ENCODE data around the gene RNF8. TPM values are rescaled to one million over a fixed set of nuclear protein-coding genes. Genes with fewer than 3 reads are reported as not detected.
"Not testable (repeated sequence)": the region's sequence is repeated elsewhere in the genome, so short reads cannot be mapped to it uniquely, and the experiment has no call there.

Gene RNF8
- total and polyA plus RNA-seq, 2 donors, result 12.5 to 16.9 TPM

DNA sequence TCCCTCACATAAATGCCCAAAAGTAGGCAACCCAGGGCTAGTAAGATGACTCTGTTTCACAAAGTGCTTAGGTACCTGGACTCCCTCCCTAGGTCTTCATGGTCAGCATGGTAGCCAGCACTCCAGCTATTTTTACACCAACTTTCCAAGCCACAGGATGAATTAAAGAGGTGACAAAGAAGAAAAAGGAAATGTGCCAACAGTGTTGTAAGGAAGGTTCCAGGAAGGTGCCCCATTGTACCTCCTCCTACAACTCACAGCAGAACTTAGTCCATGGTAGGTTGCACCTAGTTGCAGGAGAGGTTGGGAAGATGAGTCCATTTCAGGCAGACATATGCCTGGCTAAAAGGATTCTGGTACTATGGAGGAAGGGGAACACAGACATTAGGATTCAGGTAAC lies 19.7 kb upstream of the RNF8 start:
- H3K36me3 ChIP-seq (ENCODE audit: control insufficient read depth in 2 of 2, insufficient read depth in 2 of 2, low read length in 1 of 2), result peaks cover 27 to 36% of the 10 kb centered on the region in 2 donors
- H3K4me3 ChIP-seq (ENCODE audit: low read length in 2 of 2), result no peak overlapping the region
- no peaks in the 10 kb centered on the region for H3K27me3 ChIP-seq (ENCODE audit: control insufficient read depth in 2 of 2, insufficient read depth in 1 of 2, low read length in 1 of 2)
- H3K9me3 ChIP-seq (ENCODE audit: control insufficient read depth in 2 of 2, insufficient read depth in 1 of 2, low read length in 1 of 2), result no peaks in the 10 kb centered on the region
- no peaks in the 10 kb centered on the region for H3K4me1 ChIP-seq (ENCODE audit: control insufficient read depth in 2 of 2, insufficient read depth in 2 of 2, low read length in 2 of 2)
- no peak for DNase-seq (ENCODE audit: low read depth in 6 of 9, low spot score in 9 of 9)
- H3K27ac ChIP-seq (ENCODE audit: low read depth in 1 of 2, low read length in 1 of 2), result no peak overlapping the region

DNA sequence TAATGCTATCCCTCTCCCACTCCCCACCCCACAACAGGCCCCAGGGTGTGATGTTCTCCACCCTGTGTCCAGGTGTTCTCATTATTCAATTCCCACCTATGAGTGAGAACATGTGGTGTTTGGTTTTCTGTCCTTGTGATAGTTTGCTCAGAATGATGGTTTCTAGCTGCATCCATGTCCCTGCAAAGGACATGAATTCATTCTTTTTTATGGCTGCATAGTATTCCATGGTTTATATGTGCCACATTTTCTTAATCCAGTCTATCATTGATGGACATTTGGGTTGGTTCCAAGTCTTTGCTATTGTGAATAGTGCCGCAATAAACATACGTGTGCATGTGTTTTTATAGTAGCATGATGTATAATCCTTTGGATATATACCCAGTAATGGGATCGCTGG lies 15.5 kb upstream of the RNF8 start:
- not testable (repeated sequence) for H3K27me3 ChIP-seq (ENCODE audit: control insufficient read depth in 2 of 2, insufficient read depth in 1 of 2, low read length in 1 of 2); H3K9me3 ChIP-seq (ENCODE audit: control insufficient read depth in 2 of 2, insufficient read depth in 1 of 2, low read length in 1 of 2); H3K27ac ChIP-seq (ENCODE audit: low read depth in 1 of 2, low read length in 1 of 2); H3K4me3 ChIP-seq (ENCODE audit: low read length in 2 of 2); DNase-seq (ENCODE audit: low read depth in 6 of 9, low spot score in 9 of 9); H3K36me3 ChIP-seq (ENCODE audit: control insufficient read depth in 2 of 2, insufficient read depth in 2 of 2, low read length in 1 of 2); H3K4me1 ChIP-seq (ENCODE audit: control insufficient read depth in 2 of 2, insufficient read depth in 2 of 2, low read length in 2 of 2)
- WGBS, result 99% methylated on average over 3 of the region's 3 CpGs

DNA sequence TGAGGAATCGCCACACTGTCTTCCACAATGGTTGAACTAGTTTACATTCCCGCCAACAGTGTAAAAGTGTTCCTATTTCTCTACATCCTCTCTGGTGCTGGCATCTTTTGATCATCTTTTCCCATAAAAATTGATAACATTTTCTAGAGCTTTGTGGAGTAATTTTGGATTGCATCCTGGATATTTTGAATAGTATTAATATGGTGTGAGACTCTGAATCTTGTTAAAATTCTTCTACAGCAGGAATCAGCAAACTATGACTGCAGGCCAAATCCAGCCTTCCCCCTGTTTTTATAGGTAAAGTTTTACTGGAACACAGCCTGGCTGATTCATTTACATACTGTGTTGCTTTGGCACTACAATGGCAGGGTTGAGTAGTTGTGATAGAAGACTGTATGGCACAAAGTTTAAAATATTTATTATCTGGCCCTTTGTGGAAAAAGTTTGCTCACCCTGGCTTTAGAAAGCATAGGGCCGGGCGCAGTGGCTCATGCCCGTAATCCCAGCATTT lies 15.0 kb upstream of the RNF8 start:
- Histone ChIP-seq H3K4me3 (ENCODE audit: low read length in 2 of 2) (no peak overlapping the region), H3K36me3 (ENCODE audit: control insufficient read depth in 2 of 2, insufficient read depth in 2 of 2, low read length in 1 of 2) (peaks cover 0 to 4% of the 10 kb centered on the region in 2 donors), H3K4me1 (ENCODE audit: control insufficient read depth in 2 of 2, insufficient read depth in 2 of 2, low read length in 2 of 2) (peaks cover 0 to 2% of the 10 kb centered on the region in 2 donors), H3K9me3 (ENCODE audit: control insufficient read depth in 2 of 2, insufficient read depth in 1 of 2, low read length in 1 of 2) (no peaks in the 10 kb centered on the region), H3K27ac (ENCODE audit: low read depth in 1 of 2, low read length in 1 of 2) (no peak overlapping the region), H3K27me3 (ENCODE audit: control insufficient read depth in 2 of 2, insufficient read depth in 1 of 2, low read length in 1 of 2) (no peaks in the 10 kb centered on the region)
- WGBS, result 99% methylated on average over 5 of the region's 5 CpGs
- DNase-seq (ENCODE audit: low read depth in 6 of 9, low spot score in 9 of 9), result no peak

DNA sequence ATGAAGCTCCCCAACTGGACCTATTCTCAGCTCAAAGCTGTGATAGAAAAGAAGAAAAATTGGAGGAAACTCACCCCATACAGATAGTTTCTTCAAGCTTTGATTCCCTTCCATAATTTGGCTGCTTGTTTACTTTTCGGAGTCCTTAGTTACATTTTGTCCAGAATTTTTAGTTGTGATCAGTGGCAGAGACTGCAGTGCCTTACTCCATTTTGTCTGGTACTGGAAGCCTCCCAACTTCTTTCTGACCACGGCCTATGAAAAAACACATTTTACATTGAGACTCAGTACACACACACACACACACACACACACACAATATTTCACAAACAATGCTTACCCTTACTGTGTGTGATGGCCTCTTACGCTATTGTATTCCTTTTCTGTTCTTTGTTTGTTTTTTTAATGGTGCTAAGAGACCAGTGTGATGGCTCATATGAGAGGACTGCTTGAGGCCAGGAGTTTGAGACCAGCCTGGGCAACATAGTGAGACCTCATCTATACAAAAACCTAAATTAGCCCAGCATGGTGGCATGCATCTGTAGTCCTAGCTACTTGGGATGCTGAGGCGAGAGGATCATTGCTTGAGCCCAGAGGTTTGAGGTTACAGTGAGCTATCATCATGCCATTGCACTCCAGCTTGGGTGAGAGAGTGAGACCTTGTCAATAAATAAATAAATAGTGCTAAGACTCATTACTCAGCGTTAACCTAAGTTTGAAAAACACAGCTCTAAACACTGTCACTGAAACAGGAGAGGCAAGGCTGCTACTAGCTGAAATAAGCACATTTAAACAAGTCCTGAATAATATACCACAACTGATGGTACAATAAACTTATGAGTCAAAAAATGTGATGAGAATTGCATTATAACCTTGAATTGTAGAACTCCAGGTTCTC lies 13.8 kb upstream of the RNF8 start:
- no peak overlapping the region for H3K27ac ChIP-seq (ENCODE audit: low read depth in 1 of 2, low read length in 1 of 2)
- 97% methylated on average over 5 of the region's 5 CpGs for WGBS
- no peaks in the 10 kb centered on the region for H3K27me3 ChIP-seq (ENCODE audit: control insufficient read depth in 2 of 2, insufficient read depth in 1 of 2, low read length in 1 of 2)
- DNase-seq (ENCODE audit: low read depth in 6 of 9, low spot score in 9 of 9), result no peak
- H3K36me3 ChIP-seq (ENCODE audit: control insufficient read depth in 2 of 2, insufficient read depth in 2 of 2, low read length in 1 of 2), result no peaks in the 10 kb centered on the region
- no peaks in the 10 kb centered on the region for H3K9me3 ChIP-seq (ENCODE audit: control insufficient read depth in 2 of 2, insufficient read depth in 1 of 2, low read length in 1 of 2)
- H3K4me1 ChIP-seq (ENCODE audit: control insufficient read depth in 2 of 2, insufficient read depth in 2 of 2, low read length in 2 of 2), result peaks cover 0 to 2% of the 10 kb centered on the region in 2 donors
- H3K4me3 ChIP-seq (ENCODE audit: low read length in 2 of 2), result no peak overlapping the region

DNA sequence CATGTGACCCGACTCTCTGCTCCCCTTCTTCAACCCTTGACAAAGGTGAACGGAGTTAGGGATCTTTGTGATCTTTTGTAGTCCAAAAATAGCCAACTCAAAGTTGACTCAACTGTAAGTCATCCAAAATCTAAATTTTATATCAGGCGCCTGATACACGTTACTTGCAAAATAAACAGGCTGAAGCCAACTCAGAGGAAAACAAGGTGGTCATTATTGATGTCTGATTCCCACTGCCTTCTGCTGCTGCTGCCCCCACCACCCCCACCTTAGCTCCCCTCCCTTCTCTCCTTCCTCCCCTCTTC lies 13.2 kb upstream of the RNF8 start:
- H3K4me1 ChIP-seq (ENCODE audit: control insufficient read depth in 2 of 2, insufficient read depth in 2 of 2, low read length in 2 of 2), result peaks cover 0 to 2% of the 10 kb centered on the region in 2 donors
- no peak overlapping the region for H3K4me3 ChIP-seq (ENCODE audit: low read length in 2 of 2)
- H3K9me3 ChIP-seq (ENCODE audit: control insufficient read depth in 2 of 2, insufficient read depth in 1 of 2, low read length in 1 of 2), result no peaks in the 10 kb centered on the region
- no peak overlapping the region for H3K27ac ChIP-seq (ENCODE audit: low read depth in 1 of 2, low read length in 1 of 2)
- 96% methylated on average over 4 of the region's 4 CpGs for WGBS
- H3K27me3 ChIP-seq (ENCODE audit: control insufficient read depth in 2 of 2, insufficient read depth in 1 of 2, low read length in 1 of 2), result no peaks in the 10 kb centered on the region
- no peak for DNase-seq (ENCODE audit: low read depth in 6 of 9, low spot score in 9 of 9)
- no peaks in the 10 kb centered on the region for H3K36me3 ChIP-seq (ENCODE audit: control insufficient read depth in 2 of 2, insufficient read depth in 2 of 2, low read length in 1 of 2)

DNA sequence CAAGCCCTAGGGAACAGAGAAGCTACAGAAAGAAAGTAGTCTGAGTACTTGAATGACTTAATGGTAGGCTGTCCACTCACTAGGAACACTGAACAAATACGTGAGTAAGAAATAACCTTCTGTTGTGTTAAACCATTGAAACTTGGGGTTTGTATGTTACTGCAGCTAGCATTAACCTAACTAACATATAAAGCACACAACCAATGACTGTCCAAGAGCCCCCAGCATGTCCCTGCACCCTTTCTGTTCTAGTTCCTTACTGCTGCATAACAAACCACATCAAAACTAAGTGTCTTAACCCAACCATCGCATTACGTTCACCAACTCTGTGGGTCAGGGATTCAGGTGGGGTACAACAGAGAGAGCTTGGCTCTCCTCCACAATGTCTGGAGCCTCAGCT lies 10.5 kb upstream of the RNF8 start:
- WGBS, result 68% methylated on average over 3 of the region's 3 CpGs
- Histone ChIP-seq H3K9me3 (ENCODE audit: control insufficient read depth in 2 of 2, insufficient read depth in 1 of 2, low read length in 1 of 2) (peaks cover 0 to 3% of the 10 kb centered on the region in 2 donors), H3K27me3 (ENCODE audit: control insufficient read depth in 2 of 2, insufficient read depth in 1 of 2, low read length in 1 of 2) (no peaks in the 10 kb centered on the region), H3K27ac (ENCODE audit: low read depth in 1 of 2, low read length in 1 of 2) (no peak overlapping the region), H3K4me1 (ENCODE audit: control insufficient read depth in 2 of 2, insufficient read depth in 2 of 2, low read length in 2 of 2) (peaks cover 0 to 2% of the 10 kb centered on the region in 2 donors), H3K4me3 (ENCODE audit: low read length in 2 of 2) (no peak overlapping the region), H3K36me3 (ENCODE audit: control insufficient read depth in 2 of 2, insufficient read depth in 2 of 2, low read length in 1 of 2) (no peaks in the 10 kb centered on the region)
- no peak for DNase-seq (ENCODE audit: low read depth in 6 of 9, low spot score in 9 of 9)

DNA sequence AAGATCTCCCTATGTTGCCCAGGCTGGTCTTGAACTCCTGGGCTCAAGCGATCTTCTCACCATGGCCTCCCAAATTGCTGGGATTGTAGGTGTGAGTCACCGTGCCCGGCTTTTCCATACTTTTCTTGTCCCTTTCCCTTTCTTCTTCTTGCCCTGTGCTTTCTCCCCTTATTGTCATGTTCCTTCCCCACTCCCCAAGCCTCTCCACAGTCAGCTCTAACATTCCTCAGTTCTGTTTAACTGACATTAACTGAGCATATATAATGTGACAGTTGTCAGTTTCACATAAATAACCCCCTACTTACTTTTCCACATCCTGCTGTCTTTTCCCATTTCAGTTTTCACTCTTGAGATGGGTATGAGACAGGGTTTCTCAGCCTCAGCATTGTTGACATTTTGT lies 9.5 kb upstream of the RNF8 start:
- Histone ChIP-seq H3K27ac (ENCODE audit: low read depth in 1 of 2, low read length in 1 of 2) (no peak overlapping the region), H3K4me1 (ENCODE audit: control insufficient read depth in 2 of 2, insufficient read depth in 2 of 2, low read length in 2 of 2) (peaks cover 0 to 2% of the 10 kb centered on the region in 2 donors), H3K4me3 (ENCODE audit: low read length in 2 of 2) (no peak overlapping the region), H3K27me3 (ENCODE audit: control insufficient read depth in 2 of 2, insufficient read depth in 1 of 2, low read length in 1 of 2) (no peaks in the 10 kb centered on the region), H3K9me3 (ENCODE audit: control insufficient read depth in 2 of 2, insufficient read depth in 1 of 2, low read length in 1 of 2) (peaks cover 0 to 3% of the 10 kb centered on the region in 2 donors), H3K36me3 (ENCODE audit: control insufficient read depth in 2 of 2, insufficient read depth in 2 of 2, low read length in 1 of 2) (no peaks in the 10 kb centered on the region)
- WGBS, result 95% methylated on average over 3 of the region's 3 CpGs
- no peak for DNase-seq (ENCODE audit: low read depth in 6 of 9, low spot score in 9 of 9)

DNA sequence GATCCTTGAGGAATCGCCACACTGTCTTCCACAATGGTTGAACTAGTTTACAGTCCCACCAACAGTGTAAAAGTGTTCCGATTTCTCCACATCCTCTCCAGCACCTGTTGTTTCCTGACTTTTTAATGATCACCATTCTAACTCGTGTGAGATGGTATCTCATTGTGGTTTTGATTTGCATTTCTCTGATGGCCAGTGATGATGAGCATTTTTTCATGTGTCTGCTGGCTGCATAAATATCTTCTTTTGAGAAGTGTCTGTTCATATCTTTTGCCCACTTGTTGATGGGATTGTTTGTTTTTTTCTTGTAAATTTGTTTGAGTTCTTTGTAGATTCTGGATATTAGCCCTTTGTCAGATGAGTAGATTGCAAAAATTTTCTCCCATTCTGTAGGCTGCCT lies 8.0 kb upstream of the RNF8 start:
- not testable (repeated sequence) for DNase-seq (ENCODE audit: low read depth in 6 of 9, low spot score in 9 of 9); H3K4me3 ChIP-seq (ENCODE audit: low read length in 2 of 2); H3K4me1 ChIP-seq (ENCODE audit: control insufficient read depth in 2 of 2, insufficient read depth in 2 of 2, low read length in 2 of 2); H3K27me3 ChIP-seq (ENCODE audit: control insufficient read depth in 2 of 2, insufficient read depth in 1 of 2, low read length in 1 of 2); H3K27ac ChIP-seq (ENCODE audit: low read depth in 1 of 2, low read length in 1 of 2); H3K36me3 ChIP-seq (ENCODE audit: control insufficient read depth in 2 of 2, insufficient read depth in 2 of 2, low read length in 1 of 2); H3K9me3 ChIP-seq (ENCODE audit: control insufficient read depth in 2 of 2, insufficient read depth in 1 of 2, low read length in 1 of 2)
- WGBS, result 57% methylated on average over 3 of the region's 3 CpGs

DNA sequence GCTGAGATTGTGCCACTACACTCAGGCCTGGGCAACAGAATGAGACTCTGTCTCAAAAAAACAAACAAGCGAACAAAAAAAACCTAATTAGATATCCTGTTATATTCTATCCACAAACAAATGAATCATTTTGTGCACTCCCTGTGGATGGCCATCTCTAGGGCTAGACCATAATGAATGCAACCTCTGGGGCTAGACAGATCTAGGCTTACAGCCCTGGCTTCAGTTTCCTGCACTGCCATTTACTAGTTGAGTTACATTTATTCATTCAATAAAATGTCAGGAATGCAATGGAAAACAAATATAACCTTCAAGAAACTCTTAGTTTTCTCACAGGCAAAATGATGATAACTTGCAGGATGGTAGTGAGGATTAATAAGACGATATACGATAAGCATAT lies 6.6 kb upstream of the RNF8 start:
- Histone ChIP-seq H3K27ac (ENCODE audit: low read depth in 1 of 2, low read length in 1 of 2) (no peak overlapping the region), H3K27me3 (ENCODE audit: control insufficient read depth in 2 of 2, insufficient read depth in 1 of 2, low read length in 1 of 2) (no peaks in the 10 kb centered on the region), H3K9me3 (ENCODE audit: control insufficient read depth in 2 of 2, insufficient read depth in 1 of 2, low read length in 1 of 2) (peaks cover 0 to 3% of the 10 kb centered on the region in 2 donors), H3K4me3 (ENCODE audit: low read length in 2 of 2) (no peak overlapping the region), H3K4me1 (ENCODE audit: control insufficient read depth in 2 of 2, insufficient read depth in 2 of 2, low read length in 2 of 2) (peaks cover 0 to 2% of the 10 kb centered on the region in 2 donors), H3K36me3 (ENCODE audit: control insufficient read depth in 2 of 2, insufficient read depth in 2 of 2, low read length in 1 of 2) (no peaks in the 10 kb centered on the region)
- WGBS, result 97% methylated on average over 3 of the region's 3 CpGs
- no peak for DNase-seq (ENCODE audit: low read depth in 6 of 9, low spot score in 9 of 9)

All from thymus (tissue), 11 donors.